Measurements from ENCODE around the gene KPNA6. TPM values are rescaled to one million over a fixed set of nuclear protein-coding genes. Genes with fewer than 3 reads are reported as not detected.

KPNA6 gene
- total and polyA plus RNA-seq, 2 donors (not counting 3 experiments of a cell fraction or from before 2014, with no cell fraction given): 22.1 to 85.6 TPM

DNA sequence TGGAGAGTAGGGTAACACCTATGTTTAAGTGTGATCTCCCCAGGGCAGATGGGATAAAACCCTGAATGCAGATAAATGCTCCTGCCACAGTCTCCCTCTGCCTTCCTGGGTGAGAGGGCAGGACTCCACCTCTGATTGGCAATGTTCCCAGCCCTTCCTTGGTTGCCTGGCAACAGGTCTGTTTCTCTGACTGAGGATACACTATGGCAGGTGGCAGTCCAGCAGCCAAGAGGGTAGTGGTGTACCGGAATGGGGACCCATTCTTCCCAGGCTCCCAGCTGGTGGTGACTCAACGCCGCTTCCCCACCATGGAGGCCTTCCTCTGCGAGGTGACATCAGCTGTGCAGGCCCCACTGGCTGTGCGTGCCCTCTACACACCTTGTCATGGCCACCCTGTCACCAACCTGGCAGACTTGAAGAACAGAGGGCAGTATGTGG lies 101.1 kb downstream of the KPNA6 start, which contains the start of gene DCDC2B:
Gene DCDC2B (plus strand): TSS at position 199 of the 438 bp plus-strand sequence. CDS start 5 bp downstream, at position 204.
- no peak for TF ChIP-seq POLR2AphosphoS5 (IDR thresholded peaks at IDR 0.05; ENCODE audit: insufficient read depth, low read depth, low read length)
- TF ChIP-seq GATA2 (IDR thresholded peaks at IDR 0.05; ENCODE audit: insufficient read depth, insufficient read length, low read depth, low read length): no peak
- TF ChIP-seq, protein P1, sequence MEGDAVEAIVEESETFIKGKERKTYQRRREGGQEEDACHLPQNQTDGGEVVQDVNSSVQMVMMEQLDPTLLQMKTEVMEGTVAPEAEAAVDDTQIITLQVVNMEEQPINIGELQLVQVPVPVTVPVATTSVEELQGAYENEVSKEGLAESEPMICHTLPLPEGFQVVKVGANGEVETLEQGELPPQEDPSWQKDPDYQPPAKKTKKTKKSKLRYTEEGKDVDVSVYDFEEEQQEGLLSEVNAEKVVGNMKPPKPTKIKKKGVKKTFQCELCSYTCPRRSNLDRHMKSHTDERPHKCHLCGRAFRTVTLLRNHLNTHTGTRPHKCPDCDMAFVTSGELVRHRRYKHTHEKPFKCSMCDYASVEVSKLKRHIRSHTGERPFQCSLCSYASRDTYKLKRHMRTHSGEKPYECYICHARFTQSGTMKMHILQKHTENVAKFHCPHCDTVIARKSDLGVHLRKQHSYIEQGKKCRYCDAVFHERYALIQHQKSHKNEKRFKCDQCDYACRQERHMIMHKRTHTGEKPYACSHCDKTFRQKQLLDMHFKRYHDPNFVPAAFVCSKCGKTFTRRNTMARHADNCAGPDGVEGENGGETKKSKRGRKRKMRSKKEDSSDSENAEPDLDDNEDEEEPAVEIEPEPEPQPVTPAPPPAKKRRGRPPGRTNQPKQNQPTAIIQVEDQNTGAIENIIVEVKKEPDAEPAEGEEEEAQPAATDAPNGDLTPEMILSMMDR (IDR thresholded peaks at IDR 0.05; ENCODE audit: extremely low read depth in 1 of 2, insufficient read depth in 1 of 2, low read depth in 1 of 2, low read length in 2 of 2): no peak
- no peak for TF ChIP-seq MYC (IDR thresholded peaks at IDR 0.05; ENCODE audit: low read depth, low read length)
- no peak for TF ChIP-seq JUN (IDR thresholded peaks at IDR 0.05; ENCODE audit: borderline replicate concordance, insufficient read depth, insufficient read length, low read depth)
- TF ChIP-seq FOS (IDR thresholded peaks at IDR 0.05; ENCODE audit: borderline replicate concordance, insufficient read depth, low read length): no peak
- no peak for TF ChIP-seq EZH2 (IDR thresholded peaks at IDR 0.05; ENCODE audit: borderline replicate concordance, low read depth, low read length, severe bottlenecking)
- TF ChIP-seq POLR2A (IDR thresholded peaks at IDR 0.05; ENCODE audit: low read depth, low read length): no peak
- no peak within 1 kb of the TSS for H2AFZ ChIP-seq (ENCODE audit: low read depth, low read length)
- no peak within 1 kb of the TSS for H3K27ac ChIP-seq (ENCODE audit: insufficient read depth, low read depth, low read length)
- H3K4me3 ChIP-seq (replicated peaks in 1 of 3; ENCODE audit: insufficient read depth in 1 of 3, low read depth in 1 of 3, low read length in 3 of 3): no peak within 1 kb of the TSS
- H4K20me1 ChIP-seq (replicated peaks; ENCODE audit: control insufficient read depth, extremely low read depth, insufficient read depth, low read length): no peaks in the 10 kb centered on the region
- CTCF ChIA-PET: interaction anchor here (0.6 kb wide), 1 partner anchor 8 kb away, joined by 3 read pairs; the partner anchor contains the start of gene CCDC28B
- BruUV-seq (replicated peaks): no TSS peak
- H3K4me2 ChIP-seq (ENCODE audit: insufficient read depth, low read length): no peak within 1 kb of the TSS
- FAIRE-seq (no peak), DNase-seq (ENCODE audit: low read depth, low spot score) (no peak)
- intact Hi-C loops (cut with micrococcal nuclease): no loop called here
- H3K9ac ChIP-seq (replicated peaks; ENCODE audit: extremely low read depth, insufficient read depth, low read length): no peak within 1 kb of the TSS
- no peaks in the 10 kb centered on the region for H3K36me3 ChIP-seq (ENCODE audit: control insufficient read depth in 2 of 2, extremely low read depth in 1 of 2, insufficient read depth in 2 of 2, low read length in 2 of 2)
- no peaks in the 10 kb centered on the region for H3K27me3 ChIP-seq (ENCODE audit: control insufficient read depth in 2 of 2, insufficient read depth in 2 of 2, low read length in 2 of 2)
- POLR2A ChIA-PET: no interaction called here
- H3K9me3 ChIP-seq (replicated peaks; ENCODE audit: control insufficient read depth, insufficient read depth, low read length): no peaks in the 10 kb centered on the region
- no peaks in the 10 kb centered on the region for H3K79me2 ChIP-seq (ENCODE audit: control insufficient read depth, insufficient read depth, low read length)
- H3K9me1 ChIP-seq (replicated peaks; ENCODE audit: control insufficient read depth, extremely low read depth, insufficient read depth, low read length): no peaks in the 10 kb centered on the region
- dilution Hi-C loops (cut with MboI; ENCODE audit: extremely low pct_ligation_motif_present, low sequenced_read_pairs): no loop called here
- peaks cover 13% of the 10 kb centered on the region for H3K4me1 ChIP-seq (ENCODE audit: control insufficient read depth, extremely low read depth, insufficient read depth, low read length)

All from endothelial cell of umbilical vein (primary cell).